Right lung (tissue), 5 donors: Measurements from ENCODE around the gene THAP4. TPM values are rescaled to one million over a fixed set of nuclear protein-coding genes. Genes with fewer than 3 reads are reported as not detected.
A peak's percentile ranks its signal among the peaks of the same experiment; 100 is the strongest.
"Not testable (repeated sequence)": the region's sequence is repeated elsewhere in the genome, so short reads cannot be mapped to it uniquely, and the experiment has no call there.

Experiments
- DNase-seq, 2 donors: peaks; one replicate each; pipeline ENCODE4 v3.0.0-alpha.2; 2013
- polyA plus RNA-seq, 5 donors: library from polyadenylated mRNA; unstranded; fragments of 120-200 nt; gene quantifications; one replicate each; pipeline versions ENCODE4 v1.2.1 to v1.2.3, GENCODE V29; 2013; ENCODE audit warnings: inconsistent platforms in 1 of 5, low replicate concordance in 1 of 5; ENCODE audit not compliant: insufficient read length in 5 of 5, insufficient read depth in 1 of 5

Gene THAP4
- polyA plus RNA-seq, 5 donors: 36.8 to 50.5 (median 41.9) TPM

DNA sequence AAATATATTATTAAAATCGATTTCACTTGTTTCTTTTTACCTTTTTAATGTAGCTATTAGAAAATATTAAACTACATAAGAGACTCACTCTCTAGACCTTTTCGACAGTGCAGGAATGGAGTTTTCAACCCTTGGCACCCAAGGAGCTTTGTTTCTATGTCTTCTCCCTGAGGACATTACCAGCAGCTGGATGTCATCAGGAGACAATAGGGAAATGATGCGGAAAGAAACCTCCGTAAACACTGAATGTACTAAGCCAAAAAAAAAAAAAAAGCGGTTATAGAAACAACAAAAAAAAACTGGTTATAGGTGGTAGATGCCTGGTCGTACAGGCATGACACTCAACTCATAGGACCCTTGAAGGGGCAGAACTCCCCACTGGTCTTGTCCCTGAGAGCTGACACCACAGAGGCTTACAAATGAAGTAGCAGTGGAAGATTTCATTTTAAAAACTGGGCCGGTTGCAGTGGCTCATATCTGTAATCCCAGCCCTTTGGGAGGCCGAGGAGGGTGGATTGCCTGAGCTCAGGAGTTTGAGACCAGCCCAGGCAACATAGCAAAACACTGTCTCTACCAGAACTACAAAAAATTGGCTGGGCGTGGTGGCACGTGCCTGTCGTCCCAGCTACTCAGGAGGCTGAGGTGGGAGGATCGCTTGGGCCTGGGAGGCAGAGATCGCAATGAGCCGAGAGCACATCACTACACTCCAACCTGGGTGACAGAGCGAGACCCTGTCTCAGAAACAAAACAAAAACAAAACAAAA, 23.8 kb downstream of the THAP4 start:
- peak; percentile 64 to 76 for DNase-seq

- DNase-seq: peak in 1 of 2 donors; percentile 40
Measured at GRCh38 chr2:241612156-241613016, 24.6 kb downstream of the THAP4 start.

GRCh38 chr2:241611062-241611461, 25.9 kb downstream of the THAP4 start:
- no peak for DNase-seq

GRCh38 chr2:241609859-241610793, 26.8 kb downstream of the THAP4 start:
- DNase-seq: peak; percentile 80

GRCh38 chr2:241608881-241609280, 28.1 kb downstream of the THAP4 start:
- DNase-seq: no peak

DNA sequence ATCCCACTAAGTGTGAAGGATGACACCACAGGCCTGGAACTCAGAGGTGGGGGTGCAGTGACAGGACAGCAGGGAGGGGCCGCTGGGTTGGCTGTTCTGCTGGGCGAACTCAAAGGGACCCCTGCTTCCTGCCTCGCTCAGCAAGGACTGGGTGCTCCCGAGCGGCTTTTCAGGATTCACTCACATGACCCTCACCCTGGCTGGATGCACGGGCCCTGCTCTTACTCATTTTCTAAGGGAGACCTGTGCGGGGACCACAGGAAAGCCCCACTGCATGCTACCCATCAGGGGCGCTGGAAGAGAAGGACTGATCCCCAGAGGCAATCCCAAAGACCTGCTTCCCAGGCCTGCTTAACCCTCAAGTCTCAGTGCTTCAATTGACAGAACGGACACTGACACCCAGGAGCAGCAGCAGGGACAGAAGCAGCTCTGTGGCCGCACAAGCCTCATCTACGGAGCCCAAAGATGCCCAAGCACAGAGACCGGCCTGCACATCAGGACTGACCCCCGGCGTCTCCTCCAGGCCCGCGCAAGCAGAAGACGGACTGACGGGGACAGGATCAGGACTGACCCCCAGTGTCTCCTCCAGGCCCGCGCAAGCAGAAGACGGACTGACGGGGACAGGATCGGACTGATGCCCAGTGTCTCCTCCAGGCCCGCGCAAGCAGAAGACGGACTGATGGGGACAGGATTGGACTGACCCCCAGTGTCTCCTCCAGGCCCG, 29.6 kb downstream of the THAP4 start:
- no peak for DNase-seq

DNA sequence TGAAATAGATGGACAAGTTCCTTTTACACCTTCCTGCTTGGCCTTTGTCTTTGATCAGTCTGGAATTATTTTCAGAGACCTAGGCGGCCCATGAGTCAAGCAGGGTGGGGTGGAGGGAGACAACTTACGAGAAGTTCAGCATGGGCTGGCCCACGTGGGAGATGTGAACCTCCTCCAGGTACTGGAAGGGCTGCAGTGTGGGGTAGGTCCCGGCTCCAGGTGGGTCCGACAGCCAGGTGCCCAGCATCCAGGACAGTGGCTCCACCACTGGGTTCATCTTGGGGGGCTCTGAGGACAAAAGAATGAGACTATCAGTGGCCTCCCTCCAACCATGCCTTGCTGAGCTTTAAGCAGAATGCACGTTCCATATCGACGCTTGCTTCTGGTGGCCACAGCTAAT, 30.8 kb downstream of the THAP4 start:
- no peak for DNase-seq

DNA sequence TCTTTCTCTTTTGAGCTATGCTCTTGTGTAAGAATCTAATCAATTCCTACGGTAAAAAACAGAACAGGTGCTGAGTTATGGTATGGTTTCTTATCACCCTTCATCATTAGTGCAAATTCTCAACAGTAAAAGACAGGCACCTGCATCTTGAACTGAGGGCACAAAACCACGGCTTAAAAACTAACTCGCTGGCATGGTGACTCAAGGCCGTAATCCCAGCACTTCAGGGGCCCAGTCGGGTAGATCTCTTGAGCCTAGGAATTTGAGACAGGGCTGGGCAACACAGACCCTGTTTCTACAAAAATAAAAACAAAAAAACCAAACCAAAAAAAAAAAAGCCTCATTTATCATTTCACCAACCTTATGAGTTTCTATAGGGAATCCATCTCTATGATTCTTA, 33.3 kb downstream of the THAP4 start:
- DNase-seq: no peak

DNA sequence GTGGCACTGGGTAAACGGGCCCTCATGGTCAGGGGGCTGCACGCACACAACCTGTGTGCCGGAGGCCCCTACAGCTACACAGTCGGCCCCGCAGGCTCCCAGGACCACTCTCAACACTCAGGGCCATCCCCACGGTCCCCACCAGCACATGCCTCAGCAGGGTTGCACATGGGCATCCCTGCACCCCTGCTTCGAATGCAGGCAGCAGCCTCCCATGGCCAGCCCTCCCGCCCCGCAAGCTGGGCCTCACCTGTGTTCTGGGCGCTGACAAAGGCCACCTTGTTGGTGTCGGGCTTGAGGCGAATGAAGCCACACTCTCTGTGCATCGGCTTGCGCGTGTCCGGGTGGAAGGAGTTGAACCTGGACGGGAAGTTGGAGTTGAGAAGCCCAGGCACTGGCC, 34.2 kb downstream of the THAP4 start:
- DNase-seq: no peak

- no peak for DNase-seq
Measured at GRCh38 chr2:241601841-241602240, 35.1 kb downstream of the THAP4 start.

- DNase-seq: no peak
Measured at GRCh38 chr2:241599615-241600014, 37.3 kb downstream of the THAP4 start.

DNA sequence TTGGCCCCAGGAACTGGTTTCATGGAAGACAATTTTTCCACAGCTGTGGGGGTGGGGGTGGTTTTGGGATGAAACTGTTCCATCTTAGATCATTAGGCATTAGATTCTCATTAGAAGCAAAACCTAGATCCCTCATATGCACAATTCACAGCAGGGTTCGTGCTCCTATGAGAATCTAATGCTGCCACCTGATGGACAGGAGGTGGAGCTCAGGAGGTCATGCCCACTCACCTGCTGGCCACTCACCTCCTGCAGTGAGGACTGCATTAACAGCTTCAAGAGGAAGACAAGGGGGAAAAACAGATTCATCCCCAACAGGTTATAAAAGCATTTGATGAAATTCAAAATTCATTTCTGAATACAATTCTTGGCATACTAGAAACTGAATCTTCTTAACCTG, 38.5 kb downstream of the THAP4 start:
- DNase-seq: no peak

GRCh38 chr2:241598061-241598460, 38.9 kb downstream of the THAP4 start:
- DNase-seq: no peak

GRCh38 chr2:241597561-241597960, 39.4 kb downstream of the THAP4 start:
- DNase-seq: no peak

- DNase-seq: no peak
Measured at GRCh38 chr2:241595600-241596140, 41.3 kb downstream of the THAP4 start.

- no peak for DNase-seq
Measured at GRCh38 chr2:241593271-241593670, 43.7 kb downstream of the THAP4 start.

- DNase-seq: no peak
Measured at GRCh38 chr2:241592126-241592845, 44.7 kb downstream of the THAP4 start.

GRCh38 chr2:241590496-241591455, 46.2 kb downstream of the THAP4 start:
- DNase-seq: not testable (repeated sequence)

GRCh38 chr2:241589863-241590262, 47.1 kb downstream of the THAP4 start:
- not testable (repeated sequence) for DNase-seq
